ENCODE measurements around the gene PROX1. TPM values are rescaled to one million over a fixed set of nuclear protein-coding genes. Genes with fewer than 3 reads are reported as not detected.

The PROX1 gene, protein sequence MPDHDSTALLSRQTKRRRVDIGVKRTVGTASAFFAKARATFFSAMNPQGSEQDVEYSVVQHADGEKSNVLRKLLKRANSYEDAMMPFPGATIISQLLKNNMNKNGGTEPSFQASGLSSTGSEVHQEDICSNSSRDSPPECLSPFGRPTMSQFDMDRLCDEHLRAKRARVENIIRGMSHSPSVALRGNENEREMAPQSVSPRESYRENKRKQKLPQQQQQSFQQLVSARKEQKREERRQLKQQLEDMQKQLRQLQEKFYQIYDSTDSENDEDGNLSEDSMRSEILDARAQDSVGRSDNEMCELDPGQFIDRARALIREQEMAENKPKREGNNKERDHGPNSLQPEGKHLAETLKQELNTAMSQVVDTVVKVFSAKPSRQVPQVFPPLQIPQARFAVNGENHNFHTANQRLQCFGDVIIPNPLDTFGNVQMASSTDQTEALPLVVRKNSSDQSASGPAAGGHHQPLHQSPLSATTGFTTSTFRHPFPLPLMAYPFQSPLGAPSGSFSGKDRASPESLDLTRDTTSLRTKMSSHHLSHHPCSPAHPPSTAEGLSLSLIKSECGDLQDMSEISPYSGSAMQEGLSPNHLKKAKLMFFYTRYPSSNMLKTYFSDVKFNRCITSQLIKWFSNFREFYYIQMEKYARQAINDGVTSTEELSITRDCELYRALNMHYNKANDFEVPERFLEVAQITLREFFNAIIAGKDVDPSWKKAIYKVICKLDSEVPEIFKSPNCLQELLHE
- 0.31 TPM for polyA plus RNA-seq (2013, experiment 1 of 2; ENCODE audit: insufficient read length)
- polyA plus RNA-seq (2013, experiment 2 of 2; ENCODE audit: insufficient read length) = 0.15 TPM

DNA sequence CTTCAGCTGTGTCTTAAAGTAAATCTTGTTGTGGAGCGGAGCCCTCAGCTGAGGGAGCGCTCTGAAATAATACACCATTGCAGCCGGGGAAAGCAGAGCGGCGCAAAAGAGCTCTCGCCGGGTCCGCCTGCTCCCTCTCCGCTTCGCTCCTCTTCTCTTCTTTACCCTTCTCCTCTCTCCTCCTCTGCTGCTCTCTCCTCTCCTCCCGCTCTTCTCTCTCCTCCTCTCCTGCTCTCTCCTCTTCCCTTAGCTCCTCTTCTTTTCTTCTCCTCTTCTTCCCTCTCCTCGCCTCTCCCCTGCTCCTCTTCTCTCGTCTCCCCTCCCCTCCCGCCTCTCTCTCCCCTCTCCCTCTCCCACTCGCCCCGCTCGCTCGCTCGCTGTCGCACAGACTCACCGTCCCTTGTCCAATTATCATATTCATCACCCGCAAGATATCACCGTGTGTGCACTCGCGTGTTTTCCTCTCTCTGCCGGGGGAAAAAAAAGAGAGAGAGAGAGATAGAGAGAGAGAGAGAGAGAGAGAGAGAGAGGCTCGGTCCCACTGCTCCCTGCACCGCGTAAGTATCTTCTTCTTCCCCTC lies at the start of gene PROX1:
PROX1 (plus strand) TSS at position 47 of the 580 bp plus-strand sequence. CDS start 8,563 bp downstream, outside the sequence.
- peak; percentile 88 for DNase-seq

DNA sequence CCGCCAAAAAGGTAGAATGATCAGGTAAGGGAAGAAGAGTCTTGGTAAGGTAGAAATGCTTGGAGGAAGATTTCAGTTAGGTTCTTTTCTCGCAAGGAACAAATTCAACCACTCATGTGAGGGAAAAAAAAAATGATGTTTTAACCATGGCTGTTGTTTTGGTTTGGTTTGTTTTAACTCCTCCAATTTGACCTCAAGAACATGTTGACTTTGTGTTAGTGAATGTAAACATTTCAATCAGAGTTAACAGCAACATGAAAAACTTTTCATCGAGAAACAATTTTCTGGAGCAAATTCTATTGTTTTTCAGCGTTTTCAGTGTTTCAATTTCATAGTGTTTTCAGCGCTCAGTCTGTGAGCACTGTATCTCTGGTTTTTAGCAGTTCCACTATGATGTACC lies 49.0 kb upstream of the PROX1 start:
- DNase-seq = no peak

DNA sequence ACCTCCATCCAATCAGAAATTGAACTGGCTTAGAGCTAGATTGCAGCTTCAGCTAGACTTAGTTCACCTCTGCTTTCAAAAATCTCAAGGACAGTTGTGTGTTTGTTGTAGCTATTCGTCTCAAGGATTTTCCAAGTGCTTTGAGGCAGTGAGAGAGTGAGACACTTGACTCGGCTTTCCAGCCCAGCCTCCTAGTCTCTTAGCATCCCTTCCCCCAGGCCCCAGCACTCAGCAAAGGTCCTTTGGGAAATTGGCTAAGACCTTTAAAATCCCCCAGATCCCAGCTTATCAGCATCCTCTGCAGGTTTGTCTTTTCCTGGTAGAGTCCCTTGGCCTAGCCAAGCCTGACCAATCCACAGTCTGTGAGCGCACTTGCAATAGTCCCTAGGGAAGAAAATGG lies 47.9 kb upstream of the PROX1 start:
- DNase-seq = no peak

DNA sequence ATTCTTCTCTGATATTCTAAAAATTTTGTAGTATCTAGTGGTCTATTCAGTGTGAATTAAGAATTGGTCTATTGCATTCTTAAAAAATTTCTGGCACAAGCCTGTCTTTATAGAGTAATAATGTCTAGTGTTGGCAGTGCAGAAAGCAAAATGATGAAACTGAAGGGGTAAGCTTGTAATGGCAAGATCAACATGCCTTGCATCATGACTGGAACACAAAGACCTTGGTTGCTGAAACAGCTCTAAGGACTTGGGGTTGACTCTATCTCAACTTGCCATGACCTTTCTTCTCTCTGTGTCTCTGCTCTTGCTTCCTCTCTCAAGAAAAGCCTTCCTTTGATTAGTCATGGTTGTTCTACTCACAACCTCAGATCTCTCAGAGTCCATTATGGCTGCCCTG lies 46.8 kb upstream of the PROX1 start:
- DNase-seq = no peak

DNA sequence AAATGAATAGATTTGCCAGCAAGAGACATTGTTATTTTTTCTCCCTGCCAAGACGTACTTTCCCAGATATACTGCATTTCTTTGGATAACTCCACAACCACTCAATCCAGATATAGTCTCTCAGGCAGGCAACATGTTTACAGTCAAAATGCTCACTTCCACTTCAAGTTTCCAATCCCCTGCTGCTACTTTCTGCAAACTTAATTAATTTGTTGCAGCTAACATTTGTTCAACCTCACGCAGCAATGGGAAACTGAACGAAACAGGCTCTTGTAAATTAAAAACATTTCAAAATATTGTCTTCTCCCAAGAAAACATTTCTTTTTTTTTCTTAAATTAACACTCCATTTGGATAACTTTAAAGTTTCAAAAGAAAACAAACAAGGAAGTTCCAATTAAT lies 45.7 kb upstream of the PROX1 start:
- DNase-seq = no peak

DNA sequence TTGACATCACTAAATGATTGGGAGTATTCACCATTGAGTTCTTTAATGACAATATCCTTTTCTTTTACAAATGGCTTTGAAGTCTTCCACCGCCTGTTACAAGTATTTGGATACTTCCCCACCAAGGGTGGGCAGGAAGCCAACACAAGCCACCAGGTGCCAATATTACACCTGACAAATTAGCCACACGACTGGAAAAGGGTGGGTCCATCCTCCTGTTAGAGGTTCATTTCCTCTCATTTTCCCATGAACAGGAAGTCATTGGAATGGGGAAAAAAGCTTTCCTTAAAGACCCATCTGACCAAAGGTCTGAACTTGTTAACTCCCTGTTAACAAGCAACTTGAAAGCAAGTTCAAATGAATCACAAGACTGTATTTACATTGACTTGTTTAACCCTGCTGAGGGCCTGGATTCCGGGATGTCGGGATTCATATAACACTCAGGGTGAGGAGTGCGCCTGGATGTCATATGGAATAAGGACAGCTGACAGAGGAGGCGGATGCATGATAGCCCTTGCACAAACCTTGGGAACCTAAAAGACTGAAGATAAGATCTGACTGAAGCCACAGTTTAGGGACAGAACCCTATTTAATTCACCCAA lies 40.5 kb upstream of the PROX1 start:
- DNase-seq = no peak

DNA sequence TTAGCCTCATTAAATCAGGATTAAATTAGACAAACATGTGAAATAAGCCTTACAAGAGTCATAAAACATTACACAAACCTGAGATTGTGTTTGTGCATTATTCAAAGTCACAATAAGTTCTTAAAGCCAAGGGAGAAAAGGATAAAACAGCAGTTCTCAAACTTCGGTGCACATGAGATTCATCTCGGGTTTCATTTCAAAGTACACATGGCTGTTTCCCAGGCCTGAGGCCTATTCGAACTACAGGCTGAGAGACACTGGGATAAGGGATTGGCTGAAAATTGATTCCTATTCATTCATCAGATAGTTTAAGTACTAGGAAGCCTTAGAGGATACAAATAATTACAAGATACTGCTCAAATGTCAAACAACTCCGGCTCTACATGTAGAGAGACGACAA lies 35.9 kb upstream of the PROX1 start:
- no peak for DNase-seq

DNA sequence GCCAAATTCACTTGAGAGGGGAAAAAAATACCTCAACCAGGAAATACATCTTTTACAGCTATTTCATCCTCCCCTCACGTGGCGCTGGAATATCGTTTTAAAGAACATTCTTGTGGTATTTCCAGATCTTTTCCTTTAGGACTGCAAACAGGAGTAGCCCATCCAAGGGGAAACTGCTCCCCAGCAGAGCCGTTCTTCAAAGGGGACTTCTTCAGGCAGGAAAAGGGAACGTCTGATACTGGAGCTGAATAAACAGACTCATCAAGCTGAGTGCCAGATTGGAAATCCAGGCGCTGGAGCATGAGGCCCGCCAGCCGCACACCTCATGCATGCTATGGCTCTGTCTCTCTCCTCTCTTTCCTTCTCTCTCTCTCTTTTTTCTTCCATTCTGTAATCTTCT lies 34.0 kb upstream of the PROX1 start:
- no peak for DNase-seq

DNA sequence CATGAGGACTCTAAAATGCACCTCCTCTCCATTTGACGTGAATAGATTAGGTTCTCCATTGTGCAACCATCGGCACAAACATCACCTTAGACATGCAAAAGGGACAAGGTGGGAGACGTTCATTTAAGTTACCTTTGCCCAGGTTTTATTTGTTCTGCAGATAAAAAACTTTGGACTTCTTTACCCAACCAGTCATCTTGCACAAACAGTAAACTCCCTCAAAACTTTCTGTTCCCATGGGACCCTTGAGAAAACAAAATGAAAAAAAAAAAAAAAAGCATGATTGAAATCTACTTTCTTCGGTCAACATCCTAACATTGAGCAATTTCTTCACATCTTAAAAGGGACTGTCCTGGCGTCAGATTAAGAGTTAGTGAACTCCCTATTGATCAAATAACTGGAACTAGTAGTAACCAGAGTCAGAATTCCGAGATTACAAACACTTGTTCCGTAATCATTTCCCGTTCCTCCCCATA lies 31.4 kb upstream of the PROX1 start:
- no peak for DNase-seq

DNA sequence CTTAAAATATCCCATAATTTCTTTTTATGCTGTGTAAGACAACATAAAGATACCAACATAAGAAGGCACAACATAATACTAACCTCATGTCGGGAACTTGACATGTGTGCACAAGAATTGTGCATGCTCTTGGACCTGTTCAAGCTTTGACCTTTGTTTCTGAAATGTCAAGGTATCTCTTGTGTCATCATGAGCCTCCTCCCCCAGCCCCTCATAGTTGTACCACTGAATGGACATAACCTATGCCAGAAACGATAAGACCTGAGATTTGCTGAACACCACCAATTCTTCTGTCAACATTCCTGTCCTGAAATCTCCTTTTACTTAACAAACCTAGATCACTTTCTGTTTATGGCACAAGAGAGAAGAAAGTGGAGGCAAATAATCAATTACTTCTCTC lies 29.4 kb upstream of the PROX1 start:
- no peak for DNase-seq

DNA sequence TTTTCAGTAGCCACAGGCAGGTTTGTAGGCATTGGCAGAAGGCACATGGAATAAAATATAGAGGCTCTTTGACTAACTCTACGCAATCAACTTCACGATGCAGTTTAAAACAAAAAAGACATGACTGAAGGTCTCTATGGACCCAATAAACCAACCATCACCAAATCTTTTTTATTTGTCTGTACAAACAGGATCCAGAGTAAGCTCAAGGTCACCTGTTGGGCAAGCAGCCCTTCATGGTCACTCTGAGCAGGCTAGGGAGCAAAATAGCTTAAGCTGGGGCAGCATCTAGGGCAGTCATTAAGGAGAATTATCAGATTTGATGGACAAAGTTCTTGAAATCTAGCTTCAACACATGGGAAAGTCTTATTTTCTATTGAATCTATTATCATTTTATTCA lies 26.8 kb upstream of the PROX1 start:
- no peak for DNase-seq

DNA sequence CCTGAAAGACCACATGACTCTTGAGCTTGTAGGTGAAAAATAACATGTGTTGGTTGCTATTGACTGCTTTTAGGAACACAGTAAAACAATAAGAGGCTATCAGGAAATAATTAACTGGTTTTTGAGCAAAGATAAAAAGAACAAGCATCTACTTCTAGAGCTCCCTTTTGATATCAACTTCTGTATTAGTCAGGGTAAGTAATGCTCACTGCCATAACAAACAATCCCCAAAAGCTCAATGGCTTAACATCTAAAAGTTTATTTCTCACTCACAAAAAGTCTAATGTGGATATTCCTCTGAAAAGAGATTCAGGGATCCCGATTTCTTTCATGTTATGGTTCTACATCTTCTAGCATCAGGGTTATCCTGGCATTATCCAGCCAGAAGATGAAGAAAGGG lies 25.3 kb upstream of the PROX1 start:
- DNase-seq = no peak

DNA sequence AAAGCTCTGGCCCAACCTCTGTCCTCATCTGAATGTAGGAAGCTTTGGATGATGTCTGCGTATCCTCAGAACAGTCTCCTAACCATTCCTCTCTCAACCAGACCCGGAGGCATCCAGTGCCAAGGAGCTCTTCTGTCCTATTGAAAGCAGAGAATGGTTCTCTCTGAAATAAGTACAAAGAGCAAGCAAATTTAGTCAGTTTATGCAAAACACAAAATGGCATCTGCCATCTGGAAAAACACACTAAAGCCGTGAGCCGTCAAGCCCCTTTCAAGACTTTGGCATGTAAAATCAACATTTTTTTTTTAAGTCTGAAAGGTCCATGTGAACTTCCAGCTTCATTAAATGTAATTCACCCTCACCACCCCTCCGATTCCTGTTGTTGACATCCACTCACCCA lies 21.7 kb upstream of the PROX1 start:
- DNase-seq = no peak

DNA sequence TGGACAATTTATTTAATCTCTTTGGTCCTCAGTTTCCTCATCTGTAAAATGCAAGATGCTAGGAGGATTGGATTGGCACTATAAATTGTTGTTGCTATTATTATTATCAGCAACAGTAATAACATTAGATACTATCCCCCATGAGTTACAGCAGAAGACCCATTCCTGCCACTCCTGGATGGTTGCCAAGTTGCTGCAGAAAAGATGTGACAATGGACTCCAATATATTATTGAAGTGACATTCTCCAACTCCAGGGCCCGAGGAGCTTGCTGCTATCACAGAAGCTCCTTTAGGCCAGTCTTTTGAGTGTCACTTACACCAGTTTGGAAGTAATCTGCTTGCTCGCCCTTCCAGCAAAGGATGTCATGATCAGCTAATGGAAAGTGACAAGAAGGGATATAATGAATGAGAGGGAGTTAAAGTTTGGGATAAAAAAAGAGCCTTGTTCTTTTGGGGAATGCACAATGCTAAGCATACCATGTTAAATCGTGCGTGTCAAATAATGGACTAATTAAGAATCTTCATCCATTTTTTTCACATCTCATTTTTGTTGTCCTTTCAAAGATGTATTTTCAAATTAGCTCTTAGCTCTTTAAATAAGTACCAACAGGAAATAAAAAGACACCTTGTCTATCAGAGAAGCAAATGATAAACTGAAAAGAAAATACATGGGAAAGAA lies 19.5 kb upstream of the PROX1 start:
- no peak for DNase-seq

DNA sequence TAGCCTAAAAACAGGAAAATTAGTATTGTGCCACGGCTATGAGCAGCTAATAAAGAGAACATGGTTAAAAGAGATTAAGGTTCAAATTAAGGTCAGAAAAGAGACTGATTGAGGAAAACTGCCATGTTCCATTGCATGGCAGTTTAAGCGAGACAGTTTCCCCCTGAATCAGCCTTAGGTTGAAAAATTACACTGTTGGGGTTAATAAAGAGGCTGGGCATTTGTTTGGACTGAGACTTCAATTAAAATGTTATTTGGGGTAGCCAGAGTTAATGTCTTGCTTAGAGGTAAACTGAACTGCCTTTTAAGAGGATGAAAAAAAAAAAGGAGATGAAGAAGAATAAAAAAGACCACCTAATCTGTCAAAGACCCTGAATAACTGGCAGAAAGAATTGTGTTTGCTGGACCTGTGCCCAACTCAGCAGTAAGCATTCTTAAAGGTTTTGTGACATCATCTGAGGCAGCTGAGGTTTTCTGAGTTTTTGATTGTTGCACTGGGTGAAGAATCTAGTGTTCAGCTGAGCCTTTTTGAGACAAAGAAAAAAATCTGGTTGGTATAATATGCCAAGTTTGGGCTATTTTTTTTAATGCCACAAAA lies 17.7 kb upstream of the PROX1 start:
- DNase-seq = no peak

DNA sequence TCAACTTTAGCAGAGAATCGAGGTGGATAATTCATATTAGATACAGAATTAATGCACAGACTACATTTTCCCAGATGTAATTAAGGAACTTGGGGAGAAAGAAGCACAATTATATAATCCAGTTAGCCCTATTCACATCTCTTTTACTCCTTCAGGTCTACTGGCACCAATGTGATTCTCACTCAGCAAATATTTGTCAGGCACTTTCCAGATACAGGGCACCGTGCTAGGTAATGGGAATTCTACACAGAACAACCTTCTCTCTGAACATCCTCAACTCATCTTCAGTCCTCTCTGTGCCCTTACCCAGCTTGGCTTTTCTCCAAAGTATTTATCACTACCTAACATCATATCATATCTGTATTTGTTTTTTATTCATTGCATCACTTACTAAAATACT lies 15.6 kb upstream of the PROX1 start:
- DNase-seq = no peak

DNA sequence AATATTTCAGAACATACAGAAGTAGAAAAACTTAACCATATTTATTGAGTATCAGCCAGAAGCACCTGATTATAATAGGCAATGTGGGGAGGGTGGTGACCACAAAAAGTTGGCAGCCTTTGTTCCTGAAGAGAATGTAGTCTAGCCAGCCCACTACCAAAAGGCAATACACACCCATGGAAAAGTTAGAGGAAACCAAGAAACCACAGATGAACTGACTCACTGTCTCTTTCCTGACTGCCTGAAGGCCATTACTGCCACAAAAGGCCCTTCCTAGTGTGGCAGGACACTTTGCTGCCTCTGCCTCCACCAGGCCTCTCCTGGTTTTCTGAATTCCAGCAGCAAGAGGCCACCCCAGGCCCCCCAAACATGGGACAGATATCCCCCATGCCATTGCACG lies 14.6 kb upstream of the PROX1 start:
- DNase-seq = no peak

DNA sequence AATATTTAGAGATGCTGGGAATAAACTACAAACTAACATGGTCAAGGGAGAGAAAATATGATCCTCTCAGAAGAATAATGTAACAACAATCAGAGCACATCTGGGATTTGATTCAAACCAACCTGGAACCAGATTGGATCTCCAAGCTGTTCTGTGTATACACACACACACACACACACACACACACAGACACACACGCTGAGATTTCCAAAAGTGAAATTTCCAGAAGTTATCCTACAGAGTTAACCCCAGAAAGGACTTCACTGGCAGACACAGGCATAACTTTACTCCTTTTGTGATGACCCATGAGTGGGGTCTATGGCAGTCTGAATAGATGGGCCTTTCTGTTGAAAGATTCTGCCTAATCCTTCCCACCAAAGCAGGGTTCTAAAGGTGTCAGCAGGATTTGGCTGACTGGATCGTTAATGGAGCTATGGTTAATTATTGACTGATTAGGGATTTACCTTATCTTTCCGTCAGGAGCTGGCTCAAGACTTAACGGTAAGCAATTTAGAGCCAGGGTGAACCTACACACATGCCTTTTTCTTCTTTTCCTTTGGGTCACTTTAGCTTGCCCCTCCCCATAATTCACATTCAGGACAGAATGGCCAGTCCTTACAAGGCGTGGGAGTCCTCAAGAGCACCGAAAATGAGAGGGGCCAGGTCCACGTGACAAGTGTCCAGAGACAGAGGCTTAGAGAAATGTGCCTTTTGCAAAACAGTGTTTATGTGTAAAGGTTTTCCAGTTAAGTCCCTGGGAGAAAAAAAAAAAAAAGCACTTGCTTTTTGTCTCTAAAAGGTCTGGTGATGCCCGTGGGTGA lies 10.9 kb upstream of the PROX1 start:
- no peak for DNase-seq

DNA sequence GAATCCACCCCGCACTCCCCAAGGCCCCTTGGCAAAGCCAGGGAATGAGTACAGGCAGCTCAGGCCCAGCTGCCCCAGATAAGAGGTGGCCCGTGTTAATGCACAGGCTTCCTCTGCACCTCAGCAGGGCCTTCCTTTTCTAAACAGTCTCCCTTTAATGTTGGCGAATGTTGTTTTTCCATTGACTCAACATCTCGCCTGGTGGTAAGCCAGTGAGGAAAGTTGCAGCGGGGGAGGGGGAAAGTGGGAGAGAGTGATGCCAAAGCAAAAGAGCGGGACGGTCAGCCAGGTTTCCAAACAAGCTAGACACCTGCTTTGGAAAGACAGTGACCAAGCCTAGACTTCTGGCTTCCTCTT lies 10.3 kb upstream of the PROX1 start:
- no peak for DNase-seq

DNA sequence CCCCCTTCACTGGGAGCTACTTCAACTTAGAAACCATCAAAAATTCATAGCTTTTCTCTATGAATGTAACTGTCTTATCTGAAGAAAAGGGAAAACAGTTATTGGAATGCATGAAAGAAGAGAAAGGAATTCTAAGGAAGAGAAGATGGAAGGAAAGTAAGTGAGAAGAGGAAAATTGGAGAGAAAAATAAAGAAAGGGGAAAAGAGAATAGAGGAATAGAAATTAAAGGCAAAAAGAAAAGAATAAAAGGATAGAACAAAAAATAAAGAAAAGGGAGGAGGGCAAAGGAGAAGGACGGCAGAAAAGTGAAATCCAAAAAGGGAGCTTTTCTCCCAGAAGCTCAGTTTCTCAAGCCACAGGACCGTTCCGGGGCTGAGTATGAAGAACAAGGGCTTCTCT lies 9.9 kb upstream of the PROX1 start:
- DNase-seq = no peak
